Erythroblast (primary cell): ENCODE data around the gene PEX7.

Source experiments
- GATA1 ChIP-seq: IDR thresholded peaks from 2 replicates; pipeline ENCODE4 v1.6.1; 2011; ENCODE audit warnings: low read depth, mild to moderate bottlenecking, control low read depth, low read length, moderate library complexity
- POLR2A ChIP-seq: IDR thresholded peaks from 2 replicates; pipeline ENCODE4 v1.6.1; 2011; ENCODE audit warnings: mild to moderate bottlenecking, low read length

- no peak for TF ChIP-seq POLR2A
- TF ChIP-seq GATA1, result no peak
Measured at GRCh38 chr6:136788069-136788902, 34.1 kb upstream of the PEX7 start.
